LoVo (cell line): ENCODE data around the gene PGAM5.
"Not testable (repeated sequence)": the region's sequence is repeated elsewhere in the genome, so short reads cannot be mapped to it uniquely, and the experiment has no call there.

Source experiments
- DNase-seq: peaks from one replicate; pipeline ENCODE4 v3.0.0-alpha.2; 2016; ENCODE audit warnings: low spot score

PGAM5 gene

DNA sequence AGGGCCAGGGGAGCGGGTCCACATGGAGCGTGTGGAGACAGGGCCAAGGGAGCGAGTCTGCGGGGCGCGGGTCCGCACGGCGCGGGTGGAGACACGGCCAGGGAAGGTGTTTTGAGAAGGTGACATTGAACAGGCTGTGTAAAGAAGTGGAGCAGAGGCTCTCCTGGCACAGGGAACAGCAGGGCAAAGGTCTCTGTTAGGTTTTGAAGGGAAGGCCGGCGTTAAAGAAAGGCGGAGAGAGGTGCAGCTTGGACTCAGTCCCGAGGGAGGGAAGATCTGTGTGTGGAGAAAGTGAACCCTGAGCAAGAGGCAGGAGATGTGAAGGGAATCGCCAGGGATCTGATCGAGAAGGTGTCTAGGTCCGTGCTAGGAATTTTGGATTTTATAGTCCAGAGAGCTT, 21.4 kb upstream of the PGAM5 start:
- peak; percentile 50 for DNase-seq

DNA sequence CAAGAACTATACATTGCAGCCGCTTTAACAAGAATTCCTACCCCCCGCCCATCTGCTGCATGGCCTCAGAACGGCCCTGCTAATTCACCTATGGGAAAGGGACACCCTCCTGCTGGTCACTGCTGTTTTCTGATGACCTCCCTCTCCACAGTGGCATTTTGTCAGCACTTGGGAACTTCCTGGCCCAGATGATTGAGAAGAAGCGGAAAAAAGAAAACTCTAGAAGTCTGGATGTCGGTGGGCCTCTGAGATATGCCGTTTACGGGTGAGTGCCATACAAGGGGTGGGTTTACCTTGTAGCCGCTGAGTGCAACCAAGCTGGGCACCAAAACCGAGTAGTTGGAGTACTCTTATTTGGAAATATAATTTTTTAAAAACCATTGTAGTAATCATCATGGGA, 20.5 kb upstream of the PGAM5 start:
- no peak for DNase-seq

DNA sequence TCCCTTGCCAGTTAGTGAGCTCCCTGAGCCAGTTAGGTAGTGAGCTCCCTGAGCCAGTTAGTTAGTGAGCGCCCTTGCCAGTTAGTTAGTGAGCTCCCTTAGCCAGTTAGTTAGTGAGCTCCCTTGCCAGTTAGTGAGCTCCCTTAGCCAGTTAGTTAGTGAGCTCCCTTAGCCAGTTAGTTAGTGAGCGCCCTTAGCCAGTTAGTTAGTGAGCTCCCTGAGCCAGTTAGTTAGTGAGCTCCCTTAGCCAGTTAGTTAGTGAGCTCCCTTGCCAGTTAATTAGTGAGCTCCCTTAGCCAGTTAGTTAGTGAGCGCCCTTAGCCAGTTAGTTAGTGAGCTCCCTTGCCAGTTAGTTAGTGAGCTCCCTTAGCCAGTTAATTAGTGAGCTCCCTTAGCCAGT, 18.6 kb upstream of the PGAM5 start:
- not testable (repeated sequence) for DNase-seq

DNA sequence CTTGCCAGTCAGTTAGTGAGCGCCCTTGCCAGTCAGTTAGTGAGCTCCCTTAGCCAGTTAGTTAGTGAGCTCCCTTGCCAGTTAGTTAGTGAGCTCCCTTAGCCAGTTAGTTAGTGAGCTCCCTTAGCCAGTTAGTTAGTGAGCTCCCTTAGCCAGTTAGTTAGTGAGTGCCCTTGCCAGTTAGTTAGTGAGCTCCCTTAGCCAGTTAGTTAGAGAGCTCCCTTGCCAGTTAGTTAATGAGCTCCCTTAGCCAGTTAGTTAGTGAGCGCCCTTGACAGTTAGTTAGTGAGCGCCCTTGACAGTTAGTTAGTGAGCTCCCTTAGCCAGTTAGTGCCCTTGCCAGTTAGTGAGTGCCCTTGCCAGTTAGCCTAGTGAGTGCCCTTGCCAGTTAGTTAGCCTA, 15.8 kb upstream of the PGAM5 start:
- not testable (repeated sequence) for DNase-seq

DNA sequence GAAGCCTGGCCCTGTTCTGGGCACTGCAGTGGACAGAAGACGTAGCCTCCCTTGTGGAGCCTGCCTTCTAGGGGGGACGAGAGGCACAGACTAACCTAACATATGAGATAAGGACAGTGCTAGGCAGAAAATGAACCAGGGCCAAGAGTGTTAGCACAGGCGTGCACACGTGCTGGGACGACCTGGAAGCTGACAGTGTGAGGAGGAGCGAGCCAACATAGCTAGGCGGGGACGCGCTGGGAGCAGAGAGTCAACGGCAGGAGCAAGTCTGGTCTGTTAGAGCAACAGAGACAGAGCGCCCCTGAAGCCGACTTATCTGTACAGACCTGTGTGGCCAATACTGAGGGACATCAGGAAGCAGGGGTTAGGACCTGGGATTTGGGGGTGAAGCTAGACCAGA, 15.2 kb upstream of the PGAM5 start:
- DNase-seq = no peak

DNA sequence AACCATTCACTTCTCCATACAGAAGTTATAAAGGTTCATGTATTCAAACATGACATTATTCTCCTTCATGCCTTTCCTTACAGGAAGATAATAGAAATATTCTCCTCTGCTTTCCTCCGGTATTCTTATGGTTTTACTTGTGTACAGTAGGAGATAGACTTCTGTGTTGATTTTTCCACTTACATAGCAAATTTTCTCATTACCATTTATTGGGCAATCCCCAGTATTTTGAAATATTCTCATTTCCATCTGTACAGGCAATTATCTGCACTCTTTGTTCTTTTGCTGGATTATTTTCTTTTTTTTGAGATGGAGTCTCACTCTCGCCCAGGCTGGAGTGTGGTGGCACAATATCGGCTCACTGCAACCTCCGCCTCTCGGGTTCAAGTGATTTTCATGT, 12.3 kb upstream of the PGAM5 start:
- DNase-seq = no peak

DNA sequence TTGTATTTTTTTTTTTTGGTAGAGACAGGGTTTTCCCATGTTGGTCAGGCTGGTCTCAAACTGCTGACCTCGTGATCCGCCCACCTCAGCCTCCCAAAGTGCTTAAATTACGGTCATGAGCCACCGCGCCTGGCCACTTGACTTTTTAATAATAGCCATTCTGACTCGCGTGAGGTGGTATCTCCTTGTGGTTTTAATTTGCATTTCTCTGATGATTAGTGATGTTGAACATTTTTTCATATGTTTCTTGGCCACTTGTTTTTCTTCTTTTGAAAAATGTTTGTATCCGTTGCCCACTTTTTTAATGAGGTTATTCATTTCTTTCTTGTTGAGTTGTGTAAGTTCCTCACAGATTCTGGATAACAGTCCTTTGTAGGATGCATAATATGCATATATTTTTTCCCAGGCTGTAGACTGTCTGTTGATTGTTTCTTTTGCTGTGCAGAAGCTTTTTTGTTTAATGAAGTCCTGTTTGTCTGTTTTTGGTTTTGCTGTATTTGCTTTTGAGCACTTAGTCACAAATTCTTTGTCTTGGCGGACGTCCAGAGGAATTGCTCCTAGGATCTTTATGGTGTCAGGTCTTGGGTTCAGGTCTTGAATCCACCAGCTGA, 10.3 kb upstream of the PGAM5 start:
- no peak for DNase-seq

DNA sequence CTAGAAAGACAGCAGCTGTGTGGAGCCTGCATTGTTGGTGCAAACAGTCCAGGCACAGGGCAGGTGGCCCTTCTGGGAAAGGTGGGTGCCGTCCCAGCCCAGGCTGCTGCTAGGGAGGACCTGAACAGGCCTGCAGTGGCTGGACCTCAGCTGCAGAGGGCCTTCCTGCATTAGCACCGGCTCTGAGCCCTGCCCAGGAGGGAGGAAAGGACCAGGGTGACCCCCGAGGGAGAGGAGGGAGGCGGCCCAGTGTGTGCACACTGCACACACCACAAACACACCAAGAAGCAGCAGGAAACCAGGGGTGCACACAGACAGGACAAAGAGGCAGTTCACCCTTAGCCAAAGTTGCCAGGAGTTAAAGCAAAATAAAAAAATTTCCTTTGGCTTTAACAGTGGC, 8.0 kb upstream of the PGAM5 start:
- no peak for DNase-seq

DNA sequence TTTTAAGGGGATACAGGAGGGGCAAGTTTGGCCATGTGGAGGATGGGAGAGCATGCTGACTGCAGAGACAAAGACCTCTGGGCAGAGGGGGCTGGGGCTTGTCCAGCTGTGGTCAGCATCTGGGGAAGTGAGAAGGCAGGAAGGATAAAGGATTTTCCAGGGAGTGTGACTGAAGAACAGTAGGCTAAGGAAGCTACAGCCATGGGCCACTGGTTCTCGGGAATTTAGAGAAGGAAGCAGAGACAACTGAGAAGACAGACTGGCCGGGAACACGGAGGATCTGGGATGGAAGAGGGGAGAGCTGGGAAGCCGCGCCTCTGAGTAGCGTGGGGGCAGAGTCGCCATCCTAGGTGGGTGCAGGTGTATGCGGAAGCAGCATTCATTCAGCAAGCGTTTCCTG, 7.0 kb upstream of the PGAM5 start:
- no peak for DNase-seq

DNA sequence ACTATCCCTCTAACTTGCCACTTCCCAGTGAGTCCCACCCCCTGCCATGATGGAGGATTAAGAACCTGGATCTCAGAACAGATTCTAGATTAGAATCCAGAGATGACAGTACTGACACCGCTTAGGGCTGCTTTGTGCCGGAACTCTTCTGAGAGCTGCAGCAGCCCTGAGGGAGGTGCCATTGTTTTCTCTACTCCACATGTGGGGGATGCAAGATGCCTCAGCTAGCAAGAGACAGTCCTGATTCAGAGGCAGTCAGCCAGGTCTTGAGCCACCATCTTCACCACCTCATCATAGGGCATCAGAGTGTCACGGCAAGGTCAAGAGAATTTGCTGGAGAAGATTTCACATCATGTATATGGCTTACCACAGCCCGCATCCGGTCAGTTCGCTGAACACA, 3.4 kb upstream of the PGAM5 start:
- DNase-seq = no peak

DNA sequence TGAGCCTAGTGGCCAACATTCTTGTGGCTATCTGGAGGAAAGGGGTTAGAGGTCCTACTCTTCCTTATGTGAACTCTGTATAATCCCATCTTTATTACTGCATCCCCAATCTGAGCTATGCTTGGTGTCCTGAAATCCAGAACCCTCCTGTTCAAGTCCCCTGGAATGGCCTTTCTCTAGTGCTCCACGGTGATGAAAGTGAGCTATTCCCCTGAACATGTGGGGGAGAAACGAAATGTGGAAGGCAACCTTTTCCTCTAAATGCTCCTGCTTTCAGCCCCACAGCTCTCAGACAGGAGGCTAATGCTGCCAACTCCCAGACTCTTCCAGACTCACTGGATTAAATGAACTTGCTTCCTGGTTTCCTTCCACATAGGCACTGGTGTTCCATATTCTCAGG, 2.5 kb upstream of the PGAM5 start:
- DNase-seq = no peak

DNA sequence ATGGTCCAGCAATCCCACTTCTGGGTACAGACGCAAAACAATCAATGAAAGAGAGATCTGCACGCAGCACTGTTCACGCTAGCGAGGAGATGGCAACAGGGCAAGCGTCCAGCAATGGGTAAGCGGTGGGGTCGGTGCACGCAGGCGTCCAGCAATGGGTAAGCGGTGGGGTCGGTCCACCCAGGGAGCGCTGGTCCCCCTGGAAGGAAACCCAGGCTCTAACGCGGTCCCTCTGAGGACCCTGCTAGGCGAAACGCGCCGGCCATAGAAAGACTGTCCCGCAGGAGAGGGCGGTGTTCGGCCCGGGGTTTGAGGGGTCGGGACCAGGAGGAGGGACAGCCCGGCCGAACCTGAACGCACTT, 618 bp upstream of the PGAM5 start:
- no peak for DNase-seq

DNA sequence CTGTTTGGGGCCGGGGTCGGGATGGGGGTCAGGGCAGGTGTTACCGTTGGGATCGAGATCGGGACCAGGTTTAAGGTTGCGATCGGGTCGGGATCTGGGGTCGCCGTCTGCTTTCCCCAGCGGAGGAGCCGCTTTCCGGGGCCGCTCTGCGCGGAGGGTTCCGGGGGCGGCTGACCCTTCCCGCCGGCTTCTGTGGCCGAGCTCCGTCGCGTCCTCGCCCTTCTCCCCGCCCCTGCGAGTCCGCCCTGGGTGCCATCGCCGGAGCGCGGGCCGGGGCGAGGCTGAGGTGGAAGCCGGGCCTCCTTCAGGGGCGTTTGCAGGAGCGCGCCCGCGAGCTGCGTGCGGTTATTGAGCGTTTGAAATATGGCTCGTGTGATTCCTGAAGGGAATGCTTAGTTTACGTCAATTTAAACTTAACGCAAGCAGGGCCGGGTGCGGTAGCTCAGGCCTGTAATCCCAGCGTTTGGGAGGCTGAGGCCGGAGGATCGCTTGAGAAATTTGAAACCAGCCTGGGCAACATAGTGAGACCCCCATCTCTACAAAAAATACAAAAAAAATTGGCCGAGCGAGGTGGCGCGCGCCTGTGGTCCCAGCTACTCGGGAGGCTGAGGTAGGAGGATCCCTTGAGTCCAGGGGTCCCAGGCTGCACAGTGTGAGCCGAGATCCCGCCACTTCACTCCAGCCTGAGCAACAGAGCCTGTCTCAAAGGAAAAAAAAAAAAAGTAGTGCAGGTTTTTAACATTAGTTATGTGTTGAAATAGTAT, 620 bp downstream of the PGAM5 start:
- peak; percentile 41 for DNase-seq

DNA sequence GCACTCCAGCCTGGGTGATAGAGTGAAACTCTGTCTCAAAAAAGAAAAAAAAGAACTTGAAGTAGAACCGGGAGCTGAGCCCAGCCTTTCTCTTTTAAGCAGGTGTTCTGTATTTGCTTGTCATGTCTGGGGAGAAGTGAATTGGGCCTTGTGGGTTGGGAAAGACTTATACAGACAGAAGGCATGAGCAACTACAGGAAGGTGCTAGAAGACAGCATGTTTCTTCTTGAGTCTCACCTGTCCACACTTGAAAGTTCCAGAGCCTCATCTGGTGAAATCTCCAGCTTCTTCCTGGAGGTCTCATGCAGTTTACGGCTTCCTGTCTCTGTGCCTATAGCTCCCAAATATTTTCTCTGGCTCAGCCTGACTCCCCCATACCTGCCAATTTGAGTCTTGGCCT, 2.5 kb downstream of the PGAM5 start:
- DNase-seq = no peak

DNA sequence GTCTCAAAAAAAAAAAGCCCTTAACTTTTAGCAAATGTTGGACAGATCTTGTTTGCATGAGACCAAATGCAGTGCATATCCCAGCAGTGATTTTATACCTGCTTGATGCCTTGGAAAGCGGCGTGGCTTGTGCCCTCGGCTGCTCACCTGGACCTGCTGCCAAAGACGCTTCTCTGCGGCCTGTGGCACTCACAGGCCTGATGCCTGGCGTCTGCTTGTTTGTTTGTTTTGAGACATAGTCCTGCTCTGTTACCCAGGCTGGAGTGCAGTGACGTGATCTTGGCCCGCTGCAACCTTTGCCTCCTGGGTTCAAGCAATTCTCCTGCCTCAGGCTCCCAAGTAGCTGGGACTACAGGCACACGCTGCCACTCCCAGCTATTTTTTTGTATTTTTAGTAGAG, 5.2 kb downstream of the PGAM5 start:
- no peak for DNase-seq

DNA sequence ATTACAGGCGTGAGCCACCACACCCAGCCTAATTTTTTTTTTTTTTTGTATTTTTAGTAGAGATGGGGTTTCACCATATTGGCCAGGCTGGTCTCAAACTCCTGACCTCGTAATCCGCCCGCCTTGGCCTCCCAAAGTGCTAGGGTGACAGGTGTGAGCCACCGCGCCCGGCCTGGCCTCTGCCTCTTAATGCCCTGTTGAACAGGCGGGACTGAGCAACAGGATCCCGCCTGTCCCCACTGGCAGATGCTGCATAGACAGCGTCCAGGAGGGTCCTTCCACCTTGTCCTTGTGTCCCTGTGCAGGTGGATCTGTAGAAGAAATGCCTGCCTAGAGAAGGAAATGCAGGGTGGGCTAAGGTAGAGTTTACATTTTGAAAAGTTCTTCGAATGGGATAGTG, 5.7 kb downstream of the PGAM5 start:
- no peak for DNase-seq

DNA sequence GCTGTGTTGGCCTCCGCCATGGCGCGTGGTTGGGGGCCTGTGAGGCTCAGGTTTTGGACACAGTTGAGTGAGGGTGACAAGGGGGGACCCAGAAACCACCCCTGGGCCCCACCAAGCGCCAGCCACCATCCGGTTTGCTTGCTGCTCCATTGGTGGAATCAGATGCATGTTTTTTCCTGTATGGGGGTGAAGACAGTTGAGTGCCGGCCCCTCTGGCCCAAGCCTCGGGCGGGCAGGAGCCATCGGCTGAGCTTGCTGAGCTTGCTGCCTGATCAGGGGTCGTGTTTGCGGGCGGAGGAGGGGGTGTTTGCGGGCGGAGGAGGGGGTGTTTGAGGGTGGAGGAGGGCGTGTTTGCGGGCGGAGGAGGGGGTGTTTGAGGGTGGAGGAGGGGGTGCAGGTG, 6.4 kb downstream of the PGAM5 start:
- no peak for DNase-seq

DNA sequence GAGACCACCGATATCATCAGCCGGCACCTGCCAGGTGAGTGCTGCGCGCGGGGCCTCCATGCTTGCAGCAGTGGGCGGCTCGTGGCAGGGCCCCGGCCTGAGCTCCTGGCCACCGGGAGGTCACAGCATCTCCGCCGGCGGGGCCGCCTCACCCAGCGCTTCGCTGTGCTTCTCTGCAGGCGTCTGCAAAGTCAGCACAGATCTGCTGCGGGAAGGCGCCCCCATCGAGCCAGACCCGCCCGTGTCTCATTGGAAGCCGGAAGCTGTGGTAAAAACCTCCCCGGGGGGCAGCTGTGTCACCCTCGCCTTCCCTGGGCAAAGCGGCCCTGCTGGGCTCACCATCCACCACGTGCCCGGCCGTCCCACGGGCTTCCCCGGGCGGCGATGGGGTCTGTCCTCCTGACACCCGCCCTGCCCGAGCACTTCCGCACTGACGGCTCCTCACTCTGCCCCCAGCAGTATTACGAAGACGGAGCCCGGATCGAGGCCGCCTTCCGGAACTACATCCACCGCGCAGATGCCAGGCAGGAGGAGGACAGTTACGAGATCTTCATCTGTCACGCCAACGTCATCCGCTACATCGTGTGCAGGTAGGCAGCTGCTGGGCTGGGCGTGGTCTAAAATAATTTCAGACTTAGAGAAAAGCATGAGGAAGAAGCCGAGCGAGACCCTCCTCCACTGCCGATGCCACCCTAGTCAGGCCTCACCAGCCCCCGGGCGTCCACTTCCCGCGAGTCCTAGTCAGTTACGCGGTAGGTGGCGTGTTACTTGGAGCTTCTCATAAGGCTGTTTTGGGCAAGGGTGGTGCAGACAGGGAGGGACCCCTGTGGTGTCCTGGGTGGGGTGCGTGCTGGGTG, 7.1 kb downstream of the PGAM5 start:
- DNase-seq = no peak

DNA sequence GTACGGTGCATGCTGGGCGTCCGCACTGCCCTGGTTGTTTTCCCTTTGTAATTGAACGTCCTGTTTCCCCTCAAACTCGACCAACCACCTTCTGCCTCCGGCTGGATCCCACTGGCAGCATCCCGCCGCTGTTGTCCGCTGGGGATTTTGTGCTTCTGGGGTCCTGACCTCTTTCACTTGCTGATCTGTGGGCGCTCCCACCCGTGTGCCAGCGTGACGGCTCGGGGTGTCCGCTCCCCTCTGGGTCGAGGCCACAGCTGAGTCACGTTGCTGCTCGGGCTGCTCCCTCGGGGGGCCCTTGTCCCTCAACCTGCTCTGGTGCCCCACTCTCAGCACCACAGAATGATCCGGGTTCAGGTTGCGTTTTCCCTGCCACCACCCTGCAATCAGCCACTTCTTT, 8.0 kb downstream of the PGAM5 start:
- no peak for DNase-seq

DNA sequence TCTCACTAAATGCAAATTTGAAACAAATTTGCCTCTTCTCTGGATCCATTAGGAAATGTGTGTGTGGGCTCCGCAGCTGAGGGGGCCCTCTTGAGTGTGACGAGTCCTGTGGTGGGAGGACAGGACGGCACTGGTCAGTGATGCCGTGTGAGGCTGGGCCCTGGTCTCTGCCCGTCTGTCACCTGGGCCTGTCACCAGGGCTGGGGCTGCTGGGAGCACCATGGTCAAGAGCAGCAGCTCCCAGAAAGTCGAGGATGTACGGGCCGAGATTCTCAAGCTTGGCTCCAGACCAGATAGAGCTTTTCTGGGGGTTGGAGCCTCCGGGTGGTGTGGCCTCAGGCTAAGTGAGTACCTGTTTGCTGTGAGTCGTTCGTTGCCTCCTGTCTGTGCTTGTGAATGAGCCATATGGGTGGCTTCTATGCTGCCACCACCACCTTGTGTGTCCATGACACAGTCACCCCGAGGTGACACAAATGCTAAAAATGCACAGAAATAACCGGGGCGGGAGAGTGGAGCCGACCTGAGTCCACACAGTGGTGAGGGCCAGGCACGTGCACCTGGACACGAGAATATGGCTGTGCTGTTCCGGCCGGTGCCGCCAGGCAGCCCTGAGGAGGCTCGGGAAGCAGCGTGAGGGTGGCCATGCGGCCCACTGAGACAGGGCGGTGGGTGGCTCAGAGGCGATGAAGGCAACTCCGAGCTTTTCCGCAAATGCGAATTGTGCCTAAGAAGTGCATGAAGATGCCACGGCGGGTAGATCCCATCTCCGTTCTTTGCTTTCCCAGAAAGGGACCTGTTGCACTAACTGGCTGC, 8.7 kb downstream of the PGAM5 start:
- DNase-seq = no peak

DNA sequence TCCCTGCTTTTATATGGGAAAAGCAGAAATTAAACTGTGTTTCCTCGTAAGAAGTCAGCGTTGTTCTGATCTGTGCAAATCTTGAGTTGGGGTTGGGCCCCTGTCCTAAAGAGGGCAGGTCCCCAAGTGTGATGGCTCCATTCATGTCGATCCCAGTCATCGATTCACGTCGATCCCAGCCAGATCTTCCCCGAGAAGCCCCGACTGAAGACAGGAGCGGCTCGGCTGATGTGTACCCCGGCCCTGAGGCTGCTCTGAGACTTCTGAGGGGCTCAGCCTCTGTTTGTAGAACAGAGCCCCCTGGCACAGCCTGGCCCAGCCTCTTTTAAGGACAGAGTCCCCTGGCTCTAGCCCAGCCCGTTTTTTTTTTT, 9.3 kb downstream of the PGAM5 start:
- no peak for DNase-seq

DNA sequence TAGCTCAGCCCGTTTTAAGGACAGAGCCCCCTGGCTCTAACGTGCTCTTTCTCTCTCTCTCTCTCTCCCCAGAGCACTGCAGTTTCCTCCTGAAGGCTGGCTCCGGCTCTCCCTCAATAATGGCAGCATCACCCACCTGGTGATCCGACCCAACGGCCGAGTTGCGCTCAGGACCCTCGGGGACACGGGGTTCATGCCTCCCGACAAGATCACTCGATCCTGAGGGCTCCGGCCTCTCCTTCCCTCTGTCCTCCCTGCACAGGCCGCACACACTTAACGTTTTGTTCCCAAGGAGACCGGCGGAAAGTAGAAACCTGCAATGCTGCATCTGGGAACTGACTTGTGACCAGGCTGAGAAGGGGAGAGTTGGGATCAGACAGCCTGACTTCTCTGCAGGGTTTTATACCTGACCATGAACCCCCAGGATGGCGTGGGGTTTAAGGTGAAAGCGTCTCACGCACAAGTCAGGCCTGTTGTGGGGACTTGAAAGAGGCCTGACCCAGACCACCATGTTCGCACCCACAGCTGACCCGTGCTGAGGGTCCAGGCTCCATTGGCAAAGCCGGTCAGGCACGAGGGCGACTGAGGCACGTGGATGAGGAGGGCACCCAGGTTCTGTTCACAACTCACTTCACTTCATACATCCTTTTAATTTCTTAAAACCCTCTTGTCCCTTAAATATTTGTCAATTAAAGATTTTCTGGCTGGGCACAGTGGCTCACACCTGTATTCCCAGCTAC, 10.1 kb downstream of the PGAM5 start:
- no peak for DNase-seq
